IMR-90 (cell line): ENCODE data around the gene B3GNT5. TPM values are rescaled to one million over a fixed set of nuclear protein-coding genes. Genes with fewer than 3 reads are reported as not detected.

ENCODE experiments used
- ATAC-seq: fragments of 200-7000 bp; cut with Tn5 transposase; 2 replicates; pipeline ENCODE4 v1.9.1; 2020; ENCODE audit warnings: low read depth, mild to moderate bottlenecking, moderate library complexity
- BruUV-seq: library from RNA; stranded (reverse); fragments of 400-500 nt; replicated peaks from 2 replicates; lab custom pipeline; 2021; lab: Mats Ljungman, UMichigan
- CTCF ChIA-PET: fragments of 300-600 bp; formaldehyde crosslinking; extraction: SDS; loops from one replicate; lab custom pipeline; 2021; ENCODE audit warnings: antibody characterized with exemption; lab: Yijun Ruan, JAX
- POLR2A ChIA-PET: fragments of 300-600 bp; sonication (Branson Sonifier 250); formaldehyde crosslinking; loops from one replicate; lab custom pipeline; 2022; ENCODE audit warnings: antibody characterized with exemption; ENCODE audit not compliant: unreplicated experiment; lab: Charles Lee
- DNase-seq: peaks from one replicate; pipeline ENCODE4 v3.0.0; 2013
- H2AFZ ChIP-seq: replicated peaks from 2 replicates; pipeline ENCODE3; 2013; ENCODE audit warnings: low read length, mild to moderate bottlenecking; ENCODE audit not compliant: poor library complexity
- H2AK5ac ChIP-seq: 2 replicates; pipeline ENCODE4 v1.6.1; 2013; ENCODE audit warnings: low read depth, low read length, inconsistent platforms
- H2AK9ac ChIP-seq: replicated peaks from 2 replicates; pipeline ENCODE3; 2013; ENCODE audit warnings: mild to moderate bottlenecking, low read depth, low read length, moderate library complexity; ENCODE audit not compliant: poor library complexity
- H2BK120ac ChIP-seq: 2 replicates; pipeline ENCODE4 v1.6.1; 2013; ENCODE audit warnings: low read depth, low read length, inconsistent platforms
- H2BK15ac ChIP-seq: 3 replicates; pipeline ENCODE4 v1.6.1; 2013; ENCODE audit warnings: low read depth, low read length, inconsistent platforms
- H2BK20ac ChIP-seq: 2 replicates; pipeline ENCODE4 v1.6.1; 2013; ENCODE audit warnings: low read depth, mild to moderate bottlenecking, inconsistent platforms, low read length, moderate library complexity
- H2BK5ac ChIP-seq: 2 replicates; pipeline ENCODE4 v1.6.1; 2013; ENCODE audit warnings: mild to moderate bottlenecking, low read depth, low read length, inconsistent platforms; ENCODE audit not compliant: poor library complexity, severe bottlenecking
- H3K14ac ChIP-seq: replicated peaks from 2 replicates; pipeline ENCODE4 v1.6.1; 2013; ENCODE audit warnings: low read depth, low read length, inconsistent platforms
- H3K18ac ChIP-seq: 2 replicates; pipeline ENCODE4 v1.6.1; 2013; ENCODE audit warnings: low read depth, low read length, control low read depth
- H3K23ac ChIP-seq: 2 replicates; pipeline ENCODE4 v1.6.1; 2013; ENCODE audit warnings: low read depth, low read length, inconsistent platforms
- H3K27ac ChIP-seq: 2 replicates; pipeline ENCODE4 v1.5.1; 2013; ENCODE audit warnings: mild to moderate bottlenecking, control low read depth, low read length; ENCODE audit not compliant: insufficient read depth
- H3K27me3 ChIP-seq: 2 replicates; pipeline ENCODE4 v1.6.1; 2013; ENCODE audit warnings: low read length; ENCODE audit not compliant: control insufficient read depth, insufficient read depth
- H3K36me3 ChIP-seq: 2 replicates; pipeline ENCODE4 v1.6.1; 2013; ENCODE audit warnings: low read length, mixed read lengths; ENCODE audit not compliant: control insufficient read depth, insufficient read depth
- H3K4ac ChIP-seq: 2 replicates; pipeline ENCODE4 v1.6.1; 2013; ENCODE audit warnings: low read depth, low read length, inconsistent platforms
- H3K4me1 ChIP-seq: 2 replicates; pipeline ENCODE4 v1.6.1; 2013; ENCODE audit warnings: low read length, mixed read lengths; ENCODE audit not compliant: control insufficient read depth, insufficient read depth
- H3K4me2 ChIP-seq: 2 replicates; pipeline ENCODE4 v1.6.1; 2013; ENCODE audit warnings: low read depth, mild to moderate bottlenecking, control low read depth, low read length, moderate library complexity
- H3K4me3 ChIP-seq: 2 replicates; pipeline ENCODE4 v1.5.1; 2013; ENCODE audit warnings: low read depth, mild to moderate bottlenecking, control low read depth, low read length, moderate library complexity; ENCODE audit not compliant: insufficient read depth
- H3K56ac ChIP-seq: 2 replicates; pipeline ENCODE4 v1.6.1; 2013; ENCODE audit warnings: low read length, inconsistent platforms; ENCODE audit not compliant: insufficient read depth; ENCODE audit errors: extremely low read depth
- H3K79me1 ChIP-seq, 2 experiments: 2 replicates each; pipeline ENCODE4 v1.6.1; 2013; ENCODE audit warnings: low read length in 2 of 2, inconsistent platforms in 1 of 2, low read depth in 1 of 2
- H3K9ac ChIP-seq: 2 replicates; pipeline ENCODE4 v1.6.1; 2013; ENCODE audit warnings: low read depth, low read length, control low read depth
- H3K9me1 ChIP-seq: 2 replicates; pipeline ENCODE4 v1.6.1; 2013; ENCODE audit warnings: low read length, inconsistent platforms; ENCODE audit not compliant: insufficient read depth
- H3K9me3 ChIP-seq: 2 replicates; pipeline ENCODE4 v1.6.1; 2013; ENCODE audit warnings: low read length; ENCODE audit not compliant: control insufficient read depth, insufficient read depth
- H4K20me1 ChIP-seq: 2 replicates; pipeline ENCODE4 v1.6.1; 2013; ENCODE audit warnings: low read length, inconsistent platforms; ENCODE audit not compliant: insufficient read depth
- H4K5ac ChIP-seq: 2 replicates; pipeline ENCODE4 v1.6.1; 2013; ENCODE audit warnings: mild to moderate bottlenecking, low read depth, low read length, control low read depth
- H4K8ac ChIP-seq, 2 experiments: 2 replicates each; pipeline ENCODE4 v1.6.1; 2013; ENCODE audit warnings: low read depth in 2 of 2, low read length in 2 of 2, control low read depth in 1 of 2, inconsistent platforms in 1 of 2
- H4K91ac ChIP-seq: 2 replicates; pipeline ENCODE4 v1.6.1; 2013; ENCODE audit warnings: low read depth, low read length, inconsistent platforms; ENCODE audit not compliant: insufficient read depth
- BHLHE40 ChIP-seq: fragments of 150-350 bp; IDR thresholded peaks from 2 replicates; pipeline ENCODE4 v1.6.1; 2016; ENCODE audit warnings: mild to moderate bottlenecking, low read depth, low read length
- CEBPB ChIP-seq: IDR thresholded peaks from 2 replicates; pipeline ENCODE4 v1.6.1; 2012; ENCODE audit warnings: low read depth, low read length, improper control_type of control experiment
- CHD1 ChIP-seq: IDR thresholded peaks from 2 replicates; pipeline ENCODE4 v1.6.1; 2012; ENCODE audit warnings: low read depth, low read length, improper control_type of control experiment
- FOS ChIP-seq: fragments of 150-350 bp; IDR thresholded peaks from 2 replicates; pipeline ENCODE4 v1.6.1; 2016; ENCODE audit warnings: low read depth, low read length
- MAFK ChIP-seq: IDR thresholded peaks from 2 replicates; pipeline ENCODE4 v1.6.1; 2012; ENCODE audit warnings: low read depth, low read length, improper control_type of control experiment
- MXI1 ChIP-seq: IDR thresholded peaks from 2 replicates; pipeline ENCODE4 v1.6.1; 2012; ENCODE audit warnings: low read depth, mild to moderate bottlenecking, low read length, moderate library complexity, borderline replicate concordance
- POLR2A ChIP-seq: IDR thresholded peaks from 2 replicates; pipeline ENCODE4 v1.6.1; 2012; ENCODE audit warnings: mild to moderate bottlenecking, low read depth, low read length
- RAD21 ChIP-seq: IDR thresholded peaks from 2 replicates; pipeline ENCODE4 v1.6.1; 2012; ENCODE audit warnings: low read length, improper control_type of control experiment
- RCOR1 ChIP-seq: IDR thresholded peaks from 2 replicates; pipeline ENCODE4 v1.6.1; 2012; ENCODE audit warnings: mild to moderate bottlenecking, low read length, improper control_type of control experiment; ENCODE audit not compliant: insufficient replicate concordance
- RFX5 ChIP-seq: IDR thresholded peaks from 2 replicates; pipeline ENCODE4 v1.8.0; 2012; ENCODE audit warnings: low read depth, mild to moderate bottlenecking, low read length, moderate library complexity
- SMC3 ChIP-seq: fragments of 150-350 bp; IDR thresholded peaks from 2 replicates; pipeline ENCODE4 v1.6.1; 2016; ENCODE audit warnings: low read depth, mild to moderate bottlenecking, antibody characterized with exemption, low read length, moderate library complexity
- whole genome bisulfite sequencing, 2 experiments: methylation state at CpG; one replicate each; pipeline versions ENCODE4 v1.1.5 to v1.1.7; 2013; ENCODE audit warnings: missing lambda C conversion rate in 2 of 2; ENCODE audit not compliant: insufficient read length in 1 of 2; ENCODE audit errors: extremely low coverage in 2 of 2; 5-methylcytosine and 5-hydroxymethylcytosine counted together
- dilution Hi-C: fragments of 300-500 bp; cut with HindIII; formaldehyde crosslinking; loops from one replicate; pipeline ENCODE4 v1.14.3; 2018; ENCODE audit warnings: low sequenced_read_pairs; ENCODE audit not compliant: unreplicated experiment
- in situ Hi-C: fragments of 300-500 bp; cut with MboI; formaldehyde crosslinking; loops from 3 replicates; pipeline ENCODE4 v1.14.3; 2019; ENCODE audit warnings: low sequenced_read_pairs, inconsistent platforms, mixed read lengths
- intact Hi-C: fragments of 100-400 bp; cut with micrococcal nuclease; formaldehyde crosslinking; loops from 2 replicates; pipeline ENCODE4 v1.10.0; 2022
- polyA plus RNA-seq, 3 experiments: library from polyadenylated mRNA; depleted of rRNA; stranded (reverse); fragments of >200 nt; gene quantifications; 2 replicates each; pipeline ENCODE4 v1.2.3, GENCODE V29; 2012; ENCODE audit warnings: low replicate concordance in 1 of 3
- total RNA-seq: library from RNA; depleted of rRNA; stranded (reverse); fragments of >200 nt; gene quantifications from 2 replicates; pipeline ENCODE4 v1.2.3, GENCODE V29; 2012
- TF ChIP-seq, protein P1 (sequence below): fragments of 150-350 bp; IDR thresholded peaks from 2 replicates; pipeline ENCODE4 v1.6.1; 2016; ENCODE audit warnings: low read depth, mild to moderate bottlenecking, low read length, moderate library complexity, borderline replicate concordance
- TF ChIP-seq, protein P2 (sequence below): fragments of 150-350 bp; IDR thresholded peaks from 2 replicates; pipeline ENCODE4 v1.6.1; 2017; ENCODE audit warnings: mild to moderate bottlenecking, antibody characterized with exemption, low read length, low read depth
- TF ChIP-seq, protein P3 (sequence below): conservative IDR thresholded peaks from 2 replicates; pipeline ENCODE4 v1.5.1; 2012; ENCODE audit warnings: mild to moderate bottlenecking, low read depth, low read length, improper control_type of control experiment

B3GNT5 gene
- total and polyA plus RNA-seq, 2 of the 4 experiments (the other 2 are of a cell fraction) = 1.6 to 3.4 TPM

DNA sequence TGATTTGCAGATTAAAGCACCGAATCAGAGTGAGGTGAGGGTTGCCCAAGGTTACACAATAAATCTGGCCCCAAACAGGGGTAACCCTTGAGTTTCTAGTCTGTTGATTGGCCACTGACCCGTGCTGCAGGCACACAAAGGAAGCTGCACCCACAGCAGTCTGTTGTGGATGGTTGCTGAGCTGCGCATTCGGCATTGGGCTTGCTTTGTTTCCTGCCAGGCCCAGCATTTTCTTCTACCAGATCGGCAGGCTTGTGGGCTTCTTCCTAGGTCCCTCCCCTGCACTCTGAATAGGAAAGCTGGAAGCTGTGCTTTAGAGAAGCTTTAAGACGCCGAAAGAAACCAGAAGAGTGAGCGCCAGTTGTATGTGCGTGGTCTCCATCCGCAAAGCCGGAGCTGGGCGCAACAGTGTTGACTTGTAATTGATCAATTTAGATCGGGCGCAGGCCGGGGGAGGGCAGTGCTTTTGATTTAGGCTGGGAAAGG lies 12.1 kb downstream of the B3GNT5 start:
- no TSS peak for BruUV-seq
- Histone ChIP-seq H2BK20ac (no peak overlapping the region), H2BK5ac (no peak overlapping the region), H2BK120ac (no peak overlapping the region), H3K18ac (no peak overlapping the region), H2AK5ac (no peak overlapping the region), H2AFZ (peak overlapping the region; percentile 5), H3K56ac (no peak overlapping the region), H4K5ac (no peak overlapping the region), H3K4ac (no peak overlapping the region), H3K9me3 (no peaks in the 10 kb centered on the region), H3K23ac (no peak overlapping the region), H3K4me3 (no peak overlapping the region), H2AK9ac (no peak overlapping the region), H3K9ac (no peak overlapping the region), H4K8ac (no peak overlapping the region), H3K4me1 (no peaks in the 10 kb centered on the region), H3K36me3 (no peaks in the 10 kb centered on the region), H4K91ac (no peak overlapping the region), H3K4me2 (no peak overlapping the region), H3K27me3 (peaks cover 2% of the 10 kb centered on the region; the same call in 1 of the 2 replicates), H3K79me1 (no peaks in the 10 kb centered on the region), H3K14ac (no peak overlapping the region), H4K20me1 (no peaks in the 10 kb centered on the region; the same call in 1 of the 2 replicates), H3K27ac (no peak overlapping the region), H3K9me1 (no peaks in the 10 kb centered on the region), H2BK15ac (no peak overlapping the region)
- WGBS, 2 experiments = 70% methylated on average over 3 of the region's 15 CpGs; no CpG with 5 or more reads in 1 of the 2 experiments
- no peak for ATAC-seq
- no peak for DNase-seq
- ChIA-PET POLR2A (no interaction called here), CTCF (interaction anchor here (1.2 kb wide), 1 partner anchor 8 kb away, joined by 4 read pairs; no protein-coding TSS in a partner anchor)
- dilution Hi-C loops = no loop called here
- intact Hi-C loops = no loop called here
- in situ Hi-C loops = no loop called here
- TF ChIP-seq RCOR1 (no peak), SMC3 (no peak), FOS (no peak), MAFK (no peak), MXI1 (no peak), POLR2A (no peak), CHD1 (no peak), RFX5 (no peak), BHLHE40 (no peak), CEBPB (no peak), RAD21 (no peak)
- TF ChIP-seq, protein P1, sequence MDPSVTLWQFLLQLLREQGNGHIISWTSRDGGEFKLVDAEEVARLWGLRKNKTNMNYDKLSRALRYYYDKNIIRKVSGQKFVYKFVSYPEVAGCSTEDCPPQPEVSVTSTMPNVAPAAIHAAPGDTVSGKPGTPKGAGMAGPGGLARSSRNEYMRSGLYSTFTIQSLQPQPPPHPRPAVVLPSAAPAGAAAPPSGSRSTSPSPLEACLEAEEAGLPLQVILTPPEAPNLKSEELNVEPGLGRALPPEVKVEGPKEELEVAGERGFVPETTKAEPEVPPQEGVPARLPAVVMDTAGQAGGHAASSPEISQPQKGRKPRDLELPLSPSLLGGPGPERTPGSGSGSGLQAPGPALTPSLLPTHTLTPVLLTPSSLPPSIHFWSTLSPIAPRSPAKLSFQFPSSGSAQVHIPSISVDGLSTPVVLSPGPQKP = no peak
- TF ChIP-seq, protein P2, sequence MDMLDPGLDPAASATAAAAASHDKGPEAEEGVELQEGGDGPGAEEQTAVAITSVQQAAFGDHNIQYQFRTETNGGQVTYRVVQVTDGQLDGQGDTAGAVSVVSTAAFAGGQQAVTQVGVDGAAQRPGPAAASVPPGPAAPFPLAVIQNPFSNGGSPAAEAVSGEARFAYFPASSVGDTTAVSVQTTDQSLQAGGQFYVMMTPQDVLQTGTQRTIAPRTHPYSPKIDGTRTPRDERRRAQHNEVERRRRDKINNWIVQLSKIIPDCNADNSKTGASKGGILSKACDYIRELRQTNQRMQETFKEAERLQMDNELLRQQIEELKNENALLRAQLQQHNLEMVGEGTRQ = no peak
- TF ChIP-seq, protein P3, sequence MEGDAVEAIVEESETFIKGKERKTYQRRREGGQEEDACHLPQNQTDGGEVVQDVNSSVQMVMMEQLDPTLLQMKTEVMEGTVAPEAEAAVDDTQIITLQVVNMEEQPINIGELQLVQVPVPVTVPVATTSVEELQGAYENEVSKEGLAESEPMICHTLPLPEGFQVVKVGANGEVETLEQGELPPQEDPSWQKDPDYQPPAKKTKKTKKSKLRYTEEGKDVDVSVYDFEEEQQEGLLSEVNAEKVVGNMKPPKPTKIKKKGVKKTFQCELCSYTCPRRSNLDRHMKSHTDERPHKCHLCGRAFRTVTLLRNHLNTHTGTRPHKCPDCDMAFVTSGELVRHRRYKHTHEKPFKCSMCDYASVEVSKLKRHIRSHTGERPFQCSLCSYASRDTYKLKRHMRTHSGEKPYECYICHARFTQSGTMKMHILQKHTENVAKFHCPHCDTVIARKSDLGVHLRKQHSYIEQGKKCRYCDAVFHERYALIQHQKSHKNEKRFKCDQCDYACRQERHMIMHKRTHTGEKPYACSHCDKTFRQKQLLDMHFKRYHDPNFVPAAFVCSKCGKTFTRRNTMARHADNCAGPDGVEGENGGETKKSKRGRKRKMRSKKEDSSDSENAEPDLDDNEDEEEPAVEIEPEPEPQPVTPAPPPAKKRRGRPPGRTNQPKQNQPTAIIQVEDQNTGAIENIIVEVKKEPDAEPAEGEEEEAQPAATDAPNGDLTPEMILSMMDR = no peak
